Sigmoid colon (tissue), 7 donors: Measurements from ENCODE around the gene NAA38. TPM values are rescaled to one million over a fixed set of nuclear protein-coding genes. Genes with fewer than 3 reads are reported as not detected.
A peak's percentile ranks its signal among the peaks of the same experiment; 100 is the strongest.

ENCODE experiments used
- DNase-seq: peaks from one replicate; pipeline ENCODE4 v3.0.0-alpha.2; 2019
- H3K27ac ChIP-seq, 4 donors: fragments of 200-600 bp; sonication (generic); one replicate each; pipeline ENCODE4 v1.5.1; 2016 to 2019; ENCODE audit warnings: mild to moderate bottlenecking in 1 of 4
- H3K27me3 ChIP-seq, 3 donors: fragments of 200-600 bp; sonication (generic); one replicate each; pipeline ENCODE4 v1.5.1; 2019; ENCODE audit warnings: mild to moderate bottlenecking in 1 of 3
- H3K36me3 ChIP-seq, 4 donors: fragments of 200-600 bp; sonication (generic); one replicate each; pipeline ENCODE4 v1.5.1; 2016 to 2019
- H3K4me1 ChIP-seq, 4 donors: fragments of 200-600 bp; sonication (generic); one replicate each; pipeline ENCODE4 v1.5.1; 2017 to 2019
- H3K4me3 ChIP-seq, 4 donors: fragments of 200-600 bp; sonication (generic); one replicate each; pipeline ENCODE4 v1.5.1; 2017 to 2019; ENCODE audit warnings: mild to moderate bottlenecking in 2 of 4, moderate library complexity in 1 of 4
- H3K9me3 ChIP-seq, 4 donors: fragments of 200-600 bp in 3 of 4; sonication (generic) in 3 of 4; one replicate each; pipeline versions ENCODE4 v1.5.1 to v1.6.1; 2013 to 2019
- EP300 ChIP-seq, 4 donors: sonication (generic); formaldehyde crosslinking; IDR thresholded peaks; one replicate each; pipeline ENCODE4 v1.6.1; 2017; ENCODE audit warnings: antibody characterized with exemption in 4 of 4
- POLR2A ChIP-seq, 2 donors: fragments of 450-650 bp; IDR thresholded peaks; one replicate each; pipeline ENCODE4 v1.6.1; 2016; ENCODE audit warnings: antibody characterized with exemption in 2 of 2, mild to moderate bottlenecking in 2 of 2, moderate library complexity in 2 of 2
- POLR2AphosphoS5 ChIP-seq, 4 donors: sonication (generic); formaldehyde crosslinking; IDR thresholded peaks; one replicate each; pipeline ENCODE4 v1.6.1; 2017; ENCODE audit warnings: antibody characterized with exemption in 4 of 4
- WGBS, 2 donors: extraction: QIAGEN DNeasy Blood & Tissue Kit; methylation state at CpG; one replicate each; pipeline ENCODE4 v1.1.7; 2013; 5-methylcytosine and 5-hydroxymethylcytosine counted together
- intact Hi-C: fragments of 100-400 bp; cut with DNase I; formaldehyde crosslinking; loops from one replicate; pipeline ENCODE4 v1.15.1; 2023
- polyA plus RNA-seq, 3 donors: library from polyadenylated mRNA; stranded (reverse); fragments of 200-250 nt; gene quantifications; one replicate each; pipeline ENCODE4 v1.2.3, GENCODE V29; 2013
- total RNA-seq, 4 donors: library from RNA; depleted of rRNA; stranded (reverse); fragments of >200 nt; gene quantifications; one replicate each; pipeline ENCODE4 v1.1.0, GENCODE V29; 2016
- TF ChIP-seq, protein P1 (sequence below), 4 experiments: fragments of 450-650 bp in 3 of 4; fragments of 200-600 bp in 1 of 4; IDR thresholded peaks; one replicate each; pipeline ENCODE4 v1.5.1; 2016 to 2019; ENCODE audit warnings: antibody characterized with exemption in 4 of 4, mild to moderate bottlenecking in 3 of 4, moderate library complexity in 2 of 4
- donor health status: healthy with polysubstance abuse.
- donor health status: Bipolar disorder and iron deficiency.
- donor health status: healthy.

NAA38 gene
- total and polyA plus RNA-seq, 7 donors: 92.4 to 206 (median 109) TPM

DNA sequence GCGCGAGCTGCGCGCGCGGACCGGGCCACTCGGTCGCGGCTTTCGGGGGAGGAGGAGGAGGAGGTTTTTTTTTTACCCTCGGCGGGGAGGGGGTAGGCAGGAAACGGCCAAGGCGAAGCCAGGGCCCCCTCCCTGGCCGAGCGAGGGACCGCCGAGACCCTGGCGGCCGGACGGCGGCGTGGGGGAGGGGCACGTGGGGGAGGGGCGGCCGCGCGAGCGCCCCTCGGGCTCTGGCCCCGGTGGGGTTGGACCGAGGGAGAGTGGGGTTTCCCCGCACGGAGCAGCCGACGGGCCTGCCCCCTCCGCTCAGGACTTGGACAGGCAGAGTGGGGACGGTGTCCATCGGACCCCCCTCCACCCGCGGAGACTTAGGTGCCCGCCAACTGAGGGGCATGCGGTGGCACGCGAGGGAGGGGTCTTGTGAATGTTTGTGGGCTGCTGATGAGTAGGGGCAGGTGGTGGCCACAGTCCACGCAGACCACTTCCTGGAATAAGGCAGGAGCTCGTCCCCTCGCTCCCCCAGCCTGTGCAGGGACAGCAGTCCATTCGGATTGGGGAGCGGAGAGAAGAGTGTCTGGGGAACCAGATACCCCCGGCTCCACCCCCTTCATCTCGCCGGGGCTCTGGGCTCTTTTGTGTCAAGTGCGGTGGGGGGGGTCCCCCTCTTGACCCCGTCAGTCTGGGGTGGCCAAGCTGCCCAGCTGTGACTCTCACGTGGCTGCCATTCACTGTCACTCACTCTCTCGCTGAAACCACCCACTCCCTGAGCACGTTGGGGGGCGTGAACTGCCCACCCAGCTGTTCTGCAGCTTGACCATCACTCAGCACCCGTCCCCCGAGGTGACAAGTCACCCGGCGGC, 28.2 kb upstream of the NAA38 start:
- H3K4me3 ChIP-seq: peak overlapping the region; percentile 68 to 94 (median 89)
- no peaks in the 10 kb centered on the region for H3K27me3 ChIP-seq
- peak overlapping the region; percentile 93 to 98 (median 95) for H3K27ac ChIP-seq
- WGBS, 2 donors: 1% methylated on average over 64 of the region's 64 CpGs
- peaks cover 0 to 80% (median 72%) of the 10 kb centered on the region in 4 donors for H3K4me1 ChIP-seq
- H3K36me3 ChIP-seq: peaks cover 0 to 8% (median under 1%) of the 10 kb centered on the region in 4 donors
- peak; percentile 80 for DNase-seq
- H3K9me3 ChIP-seq: no peaks in the 10 kb centered on the region
- intact Hi-C loops: loop anchor here (2.0 kb wide), 1 partner anchor 29 kb away; no protein-coding TSS in a partner anchor
- no peak for TF ChIP-seq POLR2A (IDR thresholded peaks at IDR 0.05)
- peak in 1 of 4 donors; percentile 1 for TF ChIP-seq EP300 (IDR thresholded peaks at IDR 0.05)
- peak in 2 of 4 donors; percentile 4 to 33 for TF ChIP-seq POLR2AphosphoS5 (IDR thresholded peaks at IDR 0.05)
- TF ChIP-seq, protein P1, sequence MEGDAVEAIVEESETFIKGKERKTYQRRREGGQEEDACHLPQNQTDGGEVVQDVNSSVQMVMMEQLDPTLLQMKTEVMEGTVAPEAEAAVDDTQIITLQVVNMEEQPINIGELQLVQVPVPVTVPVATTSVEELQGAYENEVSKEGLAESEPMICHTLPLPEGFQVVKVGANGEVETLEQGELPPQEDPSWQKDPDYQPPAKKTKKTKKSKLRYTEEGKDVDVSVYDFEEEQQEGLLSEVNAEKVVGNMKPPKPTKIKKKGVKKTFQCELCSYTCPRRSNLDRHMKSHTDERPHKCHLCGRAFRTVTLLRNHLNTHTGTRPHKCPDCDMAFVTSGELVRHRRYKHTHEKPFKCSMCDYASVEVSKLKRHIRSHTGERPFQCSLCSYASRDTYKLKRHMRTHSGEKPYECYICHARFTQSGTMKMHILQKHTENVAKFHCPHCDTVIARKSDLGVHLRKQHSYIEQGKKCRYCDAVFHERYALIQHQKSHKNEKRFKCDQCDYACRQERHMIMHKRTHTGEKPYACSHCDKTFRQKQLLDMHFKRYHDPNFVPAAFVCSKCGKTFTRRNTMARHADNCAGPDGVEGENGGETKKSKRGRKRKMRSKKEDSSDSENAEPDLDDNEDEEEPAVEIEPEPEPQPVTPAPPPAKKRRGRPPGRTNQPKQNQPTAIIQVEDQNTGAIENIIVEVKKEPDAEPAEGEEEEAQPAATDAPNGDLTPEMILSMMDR (IDR thresholded peaks at IDR 0.05): no peak

DNA sequence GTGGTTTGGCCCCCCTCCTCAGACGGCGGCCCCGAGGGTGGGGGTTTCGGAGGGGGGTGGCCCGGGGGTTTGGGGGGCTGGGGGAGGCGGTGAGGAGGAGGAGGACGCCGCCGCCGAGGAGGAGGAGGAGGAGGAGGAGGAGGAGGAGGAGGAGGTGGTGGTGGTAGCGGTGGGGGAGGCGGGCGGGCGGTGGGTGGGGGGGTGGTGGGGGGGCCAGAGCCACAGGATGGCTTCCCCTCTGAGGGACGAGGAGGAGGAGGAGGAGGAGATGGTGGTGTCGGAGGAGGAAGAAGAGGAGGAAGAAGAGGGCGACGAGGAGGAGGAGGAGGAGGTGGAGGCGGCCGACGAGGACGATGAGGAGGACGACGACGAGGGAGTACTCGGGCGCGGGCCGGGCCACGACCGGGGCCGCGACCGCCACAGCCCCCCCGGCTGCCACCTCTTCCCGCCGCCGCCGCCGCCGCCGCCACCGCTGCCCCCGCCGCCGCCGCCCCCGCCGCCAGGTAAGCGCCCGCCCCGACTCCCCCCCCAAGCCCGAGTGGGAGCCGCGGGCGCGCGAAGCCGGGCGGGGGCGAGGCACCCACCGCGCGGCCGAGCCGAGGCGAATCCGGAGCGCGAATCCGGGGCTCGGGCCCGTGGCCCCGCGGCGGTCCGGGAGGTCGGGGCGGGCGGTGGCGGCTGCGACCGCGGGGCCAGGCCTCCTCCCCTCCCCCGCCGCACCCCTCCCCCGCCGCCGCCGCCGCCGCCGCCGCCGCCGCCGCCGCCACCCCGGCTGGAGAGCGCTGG, 27.4 kb upstream of the NAA38 start:
- intact Hi-C loops: no loop called here
- 2 to 3% methylated on average over 91 to 95 of the region's 100 CpGs for WGBS, 2 donors
- Histone ChIP-seq H3K27me3 (no peaks in the 10 kb centered on the region), H3K4me3 (peak overlapping the region; percentile 68 to 94 (median 89)), H3K36me3 (peaks cover 0 to 11% (median 0%) of the 10 kb centered on the region in 4 donors), H3K4me1 (peaks cover 0 to 71% (median 68%) of the 10 kb centered on the region in 4 donors), H3K27ac (peak overlapping the region; percentile 93 to 98 (median 95)), H3K9me3 (no peaks in the 10 kb centered on the region)
- TF ChIP-seq POLR2A (IDR thresholded peaks at IDR 0.05) (no peak), EP300 (IDR thresholded peaks at IDR 0.05) (no peak), POLR2AphosphoS5 (IDR thresholded peaks at IDR 0.05) (no peak)
- TF ChIP-seq, protein P1 (IDR thresholded peaks at IDR 0.05): no peak
- DNase-seq: no peak

DNA sequence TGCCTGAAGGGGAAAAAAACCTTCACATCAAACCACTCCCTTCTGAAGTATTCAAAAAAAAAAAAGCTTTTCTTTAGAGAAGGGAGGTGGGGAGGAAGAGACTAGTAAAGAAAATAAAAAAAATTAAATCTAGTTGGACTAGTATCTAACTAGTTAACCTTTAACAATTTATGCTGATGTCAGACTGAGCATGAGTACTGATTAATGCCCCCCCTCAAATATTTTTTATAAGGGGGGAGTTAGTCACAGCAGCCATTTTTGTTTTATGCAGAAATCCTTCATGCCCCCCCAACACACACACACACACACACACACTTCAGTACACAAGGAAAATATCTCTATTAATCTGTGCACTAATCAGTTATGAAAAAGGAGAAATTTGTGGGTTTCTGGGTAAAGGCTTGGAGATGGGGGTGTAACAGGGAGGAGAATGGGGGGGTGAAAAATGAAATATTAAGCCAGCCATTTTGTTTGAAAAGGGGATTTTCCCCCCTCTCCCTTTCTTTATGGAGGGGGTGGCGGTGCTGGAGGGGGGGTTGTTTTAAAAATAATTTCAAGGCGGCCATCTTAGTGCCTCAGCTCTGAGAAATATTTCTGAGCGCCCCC, 26.5 kb upstream of the NAA38 start:
- Histone ChIP-seq H3K27ac (peak overlapping the region; percentile 93 to 98 (median 95)), H3K27me3 (no peaks in the 10 kb centered on the region), H3K4me1 (peaks cover 0 to 62% (median 59%) of the 10 kb centered on the region in 4 donors), H3K9me3 (no peaks in the 10 kb centered on the region), H3K4me3 (peak overlapping the region; percentile 52 to 94 (median 89)), H3K36me3 (peaks cover 0 to 11% (median 0%) of the 10 kb centered on the region in 4 donors)
- DNase-seq: no peak
- intact Hi-C loops: no loop called here
- TF ChIP-seq, protein P1 (IDR thresholded peaks at IDR 0.05): no peak
- WGBS, 2 donors: 1 to 4% methylated on average over 3 of the region's 3 CpGs

DNA sequence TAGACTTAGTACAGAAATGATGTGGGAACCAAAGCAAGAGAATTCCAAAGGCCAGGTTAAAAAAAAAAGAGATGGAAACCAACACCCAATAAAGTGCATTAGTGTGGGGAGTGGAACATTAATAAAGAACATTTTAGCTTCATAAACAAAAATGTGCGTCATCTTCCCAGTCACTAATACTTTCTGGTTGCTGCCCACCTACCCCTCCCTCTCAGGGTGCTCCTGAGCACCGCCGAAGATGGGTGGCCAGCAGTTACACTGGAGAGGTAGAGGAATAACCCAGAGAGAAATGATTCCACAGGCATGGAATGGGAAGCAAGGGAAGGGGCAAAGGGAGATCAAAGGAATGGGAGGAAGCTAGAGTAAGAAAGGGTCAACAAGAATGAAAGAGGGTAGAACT, 25.3 kb upstream of the NAA38 start:
- Histone ChIP-seq H3K36me3 (peaks cover 0 to 11% (median 0%) of the 10 kb centered on the region in 4 donors), H3K9me3 (no peaks in the 10 kb centered on the region), H3K27me3 (no peaks in the 10 kb centered on the region), H3K4me3 (no peak overlapping the region), H3K27ac (peak overlapping the region in 3 of 4 donors; percentile 93 to 98 (median 96)), H3K4me1 (peaks cover 0 to 50% (median 47%) of the 10 kb centered on the region in 4 donors)
- WGBS, 2 donors: 83 to 90% methylated on average over 3 of the region's 3 CpGs
- no peak for DNase-seq
- intact Hi-C loops: no loop called here
- TF ChIP-seq EP300 (IDR thresholded peaks at IDR 0.05) (no peak), POLR2AphosphoS5 (IDR thresholded peaks at IDR 0.05) (peak in 1 of 4 donors; percentile 28)
